PC-9 (cell line): ENCODE measurements around the gene APOB.

Source experiments
- CTCF ChIP-seq: fragments of 200-600 bp; sonication (generic); conservative IDR thresholded peaks from 2 replicates; pipeline ENCODE4 v1.6.1; 2017; ENCODE audit warnings: mixed run types, antibody characterized with exemption, mild to moderate bottlenecking, moderate library complexity
- EZH2 ChIP-seq: fragments of 200-600 bp; sonication (generic); IDR thresholded peaks from 2 replicates; pipeline ENCODE4 v1.8.0; 2017; ENCODE audit warnings: antibody characterized with exemption, low read depth

DNA sequence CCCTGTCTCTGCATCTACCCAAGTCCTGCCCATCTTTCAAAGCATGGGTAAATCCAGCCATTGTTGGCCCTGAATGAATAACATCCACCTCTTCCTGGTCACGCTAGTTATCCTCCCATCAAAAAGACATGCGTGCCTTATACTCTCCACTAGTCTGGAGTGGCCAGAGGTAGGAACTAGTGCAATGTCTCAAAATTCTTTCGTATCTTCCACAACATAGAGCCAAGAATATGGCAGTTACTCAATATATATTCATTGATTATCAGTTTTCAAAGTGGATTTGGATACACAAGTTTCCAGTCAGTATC, 8.9 kb downstream of the APOB start:
- TF ChIP-seq CTCF (no peak), EZH2 (no peak)
